GM21717 (cell line): ENCODE measurements around the gene CTIF.

Experiments
- ATAC-seq: cut with Tn5 transposase; IDR thresholded peaks from one replicate; pipeline ENCODE4 v1.9.1; 2021; ENCODE audit warnings: mild to moderate bottlenecking, moderate library complexity; ENCODE audit not compliant: unreplicated experiment

The CTIF gene

GRCh38 chr18:48675912-48676311 lies 137.1 kb downstream of the CTIF start:
- ATAC-seq: no peak

- no peak for ATAC-seq
Measured at GRCh38 chr18:48676346-48676745, 137.5 kb downstream of the CTIF start.

GRCh38 chr18:48676756-48677368 lies 138.0 kb downstream of the CTIF start:
- ATAC-seq: no peak

DNA sequence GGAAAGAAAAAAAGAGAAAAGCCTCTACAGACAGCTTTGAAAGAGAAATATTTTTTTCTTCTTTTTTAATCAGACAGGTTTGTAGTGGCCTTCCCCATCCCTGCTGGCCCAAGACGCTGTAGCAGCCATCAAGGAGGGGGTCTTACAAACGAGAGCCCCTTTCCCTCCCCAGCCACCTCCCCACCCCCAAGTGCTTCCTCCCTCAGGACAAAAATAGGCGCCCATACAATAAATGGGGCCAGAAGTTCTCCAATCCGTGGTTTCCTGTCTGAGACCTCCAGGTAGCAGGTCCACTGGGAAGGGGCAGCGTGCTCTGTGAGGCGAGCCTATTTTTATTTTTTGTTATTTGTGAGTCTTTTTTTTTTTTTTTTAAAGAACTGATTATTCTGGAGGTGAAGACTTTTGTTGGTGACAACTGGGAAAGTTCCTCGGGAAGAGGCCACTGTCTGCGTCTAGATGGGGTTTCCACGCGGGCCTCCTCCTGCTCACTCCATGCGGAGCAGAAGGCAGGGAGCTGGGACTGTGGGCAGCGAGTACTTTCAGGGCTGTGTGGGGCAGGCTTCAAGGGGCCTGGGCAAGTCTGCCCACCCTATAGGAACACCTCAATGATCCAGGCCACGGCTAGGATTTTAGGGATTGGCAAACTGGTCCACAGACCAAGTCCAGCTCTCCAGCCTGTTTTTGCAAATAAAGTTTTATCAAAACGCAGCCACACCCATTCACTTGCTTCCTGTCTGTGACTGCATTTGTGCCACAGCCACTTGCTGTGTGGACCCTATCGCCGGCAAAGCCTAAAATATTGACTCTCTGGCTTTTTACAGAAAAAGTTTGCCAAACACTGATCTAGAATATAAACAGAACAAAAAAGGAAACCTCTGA lies 139.6 kb downstream of the CTIF start:
- ATAC-seq: no peak

GRCh38 chr18:48679236-48679635 lies 140.4 kb downstream of the CTIF start:
- no peak for ATAC-seq

DNA sequence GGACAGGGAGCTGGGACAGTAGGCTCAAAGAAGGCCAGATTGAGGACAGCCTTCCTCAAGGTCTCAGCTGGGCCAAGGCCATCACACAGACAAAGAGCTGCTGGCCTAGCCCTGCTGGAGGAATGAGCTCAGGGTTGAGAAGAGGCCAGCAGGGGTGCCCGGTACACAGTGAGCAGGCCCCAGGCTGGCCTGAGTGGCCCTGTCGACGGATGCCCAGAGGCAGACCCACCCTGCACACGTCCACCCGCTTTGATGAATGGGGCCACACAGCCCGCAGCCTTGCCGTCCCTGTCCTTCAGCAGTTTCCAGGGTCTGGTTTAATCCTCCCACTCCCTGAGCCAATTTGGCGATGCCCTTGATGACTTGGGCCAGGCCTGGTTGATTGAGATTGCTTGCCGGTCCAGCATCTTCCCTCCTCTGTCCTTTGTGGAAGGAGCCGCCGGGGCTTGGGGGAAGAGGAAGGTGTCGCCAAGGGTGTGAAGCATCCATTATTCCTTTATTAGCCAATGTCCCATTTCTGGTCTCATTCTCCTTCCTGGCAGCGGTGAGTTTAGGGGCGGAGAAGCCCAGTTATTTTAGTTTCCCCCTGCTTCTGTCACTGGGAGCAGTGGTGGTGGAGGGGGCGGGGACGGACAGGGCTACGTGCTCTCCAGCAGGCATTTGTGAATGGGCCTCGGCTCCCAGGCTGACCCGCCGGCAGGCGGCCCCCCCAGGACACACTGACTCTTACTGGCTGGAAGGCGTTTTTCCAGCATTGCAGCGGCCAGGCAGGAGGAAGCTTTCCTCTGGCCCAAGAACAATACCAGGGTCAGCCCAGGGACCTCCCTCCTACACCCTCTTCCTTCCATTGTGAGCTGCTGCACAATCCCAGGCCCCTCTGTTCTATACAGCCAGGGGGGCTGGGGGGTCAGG lies 141.8 kb downstream of the CTIF start:
- no peak for ATAC-seq

DNA sequence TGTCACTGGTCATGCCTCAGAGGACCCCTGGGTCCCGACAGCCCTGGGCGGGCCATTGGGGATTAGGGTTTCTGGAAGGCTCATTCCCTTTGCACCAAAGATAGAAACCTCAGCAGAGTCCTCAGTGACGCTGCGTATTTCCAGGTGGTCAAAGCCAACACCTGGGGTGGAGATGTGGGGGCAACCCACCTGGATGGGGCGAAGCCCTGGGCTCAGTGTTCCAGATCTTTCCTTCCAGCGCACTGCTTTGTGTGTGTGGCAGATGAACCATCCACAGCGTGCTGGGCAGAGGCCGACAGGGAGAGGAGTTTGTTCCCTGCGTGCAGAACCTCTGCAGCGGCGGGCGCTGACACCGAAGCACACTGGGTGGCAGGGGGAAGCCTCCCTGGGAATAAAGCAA lies 143.9 kb downstream of the CTIF start:
- ATAC-seq: no peak

- no peak for ATAC-seq
Measured at GRCh38 chr18:48683197-48683596, 144.4 kb downstream of the CTIF start.

- no peak for ATAC-seq
Measured at GRCh38 chr18:48683661-48684060, 144.8 kb downstream of the CTIF start.

GRCh38 chr18:48687346-48688042 lies 148.7 kb downstream of the CTIF start:
- ATAC-seq: no peak

DNA sequence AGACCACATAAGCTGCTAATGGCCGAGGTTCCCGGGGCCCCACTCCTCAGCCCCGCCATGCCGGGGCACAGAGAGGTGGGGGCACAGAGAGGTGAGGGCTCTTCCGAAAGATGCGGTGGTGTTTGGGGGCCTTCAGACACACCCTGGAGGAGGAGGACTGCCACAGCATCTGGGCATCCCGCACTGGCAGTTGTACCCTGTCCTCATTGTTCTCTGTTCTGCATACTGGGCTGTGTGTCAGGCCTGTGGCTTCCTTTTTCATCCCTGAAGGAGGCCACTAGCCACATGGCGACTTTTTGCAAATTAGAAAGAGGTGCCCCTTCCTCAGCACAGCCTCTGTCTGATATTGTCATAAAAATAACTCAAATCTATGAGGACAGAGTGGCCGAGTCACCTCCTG lies 150.1 kb downstream of the CTIF start:
- ATAC-seq: no peak

DNA sequence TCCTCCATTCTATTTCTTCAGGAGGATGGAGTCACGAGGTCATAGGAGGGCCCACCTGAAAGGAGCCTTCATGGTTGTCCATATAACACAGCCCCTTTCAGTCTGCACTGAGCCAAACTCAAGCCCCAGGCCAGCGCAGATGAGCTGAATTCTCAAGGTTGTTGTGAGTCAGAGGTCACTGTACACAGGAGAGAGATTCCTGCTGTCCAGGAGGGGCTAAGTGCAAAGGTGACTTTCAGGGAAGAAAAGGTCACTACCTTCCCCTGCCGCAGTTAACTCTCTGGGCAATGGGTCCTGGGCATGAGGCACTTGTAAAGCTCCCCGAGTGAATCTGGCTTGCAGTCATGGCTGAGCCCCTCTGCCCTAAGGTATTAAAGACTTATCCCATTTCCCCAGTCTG lies 150.7 kb downstream of the CTIF start:
- ATAC-seq: no peak

DNA sequence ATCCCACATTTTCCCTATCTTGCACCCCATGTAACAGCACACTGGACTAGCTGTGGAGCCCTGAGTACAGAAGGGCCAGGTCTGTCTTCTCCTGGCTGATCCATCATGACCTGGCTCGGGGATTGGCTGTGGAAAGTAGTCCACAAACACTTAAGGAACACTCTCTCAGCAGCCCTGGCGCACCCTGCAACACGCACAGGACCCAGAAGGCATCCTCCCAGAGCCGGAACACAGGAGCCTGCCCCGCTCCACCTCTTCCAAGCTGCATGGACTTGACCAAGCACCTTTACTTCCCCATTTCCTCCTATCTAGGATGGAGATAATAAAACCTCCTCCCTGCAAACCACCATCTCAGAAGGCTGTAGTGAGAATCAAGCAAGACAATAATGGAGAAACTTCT lies 151.7 kb downstream of the CTIF start:
- no peak for ATAC-seq

DNA sequence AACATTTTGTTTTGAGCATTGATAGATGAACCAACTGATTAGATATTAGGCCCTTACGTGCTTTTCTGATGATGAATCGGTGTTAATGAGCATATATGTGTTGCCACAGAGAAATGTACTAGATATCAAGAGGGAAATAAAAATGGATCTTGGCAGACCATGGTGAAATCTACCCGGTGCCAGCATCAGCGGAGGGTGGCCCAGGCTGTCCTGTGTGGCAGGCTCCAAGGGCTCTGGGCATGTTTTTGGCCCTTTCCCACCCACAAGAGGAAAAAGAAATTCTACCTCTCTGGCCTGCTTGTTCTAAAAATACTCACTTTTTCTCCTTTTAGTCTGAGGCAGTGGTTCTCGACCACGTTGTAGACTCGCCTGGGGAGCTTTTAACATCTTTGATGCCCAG lies 154.2 kb downstream of the CTIF start:
- no peak for ATAC-seq

- ATAC-seq: no peak
Measured at GRCh38 chr18:48693625-48694262, 154.9 kb downstream of the CTIF start.

GRCh38 chr18:48694295-48694694 lies 155.5 kb downstream of the CTIF start:
- no peak for ATAC-seq

- no peak for ATAC-seq
Measured at GRCh38 chr18:48695671-48696070, 156.8 kb downstream of the CTIF start.

DNA sequence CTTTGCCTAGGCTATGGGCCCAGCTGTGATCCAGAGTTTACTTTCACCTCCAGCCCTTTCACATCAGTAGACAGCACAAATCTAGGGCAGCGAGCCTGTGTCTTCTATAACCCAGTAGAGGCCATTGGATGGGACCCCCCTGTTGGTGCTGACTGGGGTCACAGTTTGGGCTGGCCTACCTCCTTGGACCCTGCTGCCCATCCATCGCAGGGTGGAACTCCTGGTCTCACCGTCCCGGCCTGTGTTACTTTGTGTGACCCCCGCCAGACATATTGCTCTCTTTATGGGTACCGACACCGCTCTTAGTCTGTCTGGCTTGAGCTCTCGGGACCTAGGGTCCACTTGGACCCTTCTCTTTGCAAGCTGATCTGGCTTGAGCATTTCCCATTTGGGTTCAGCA lies 157.4 kb downstream of the CTIF start:
- ATAC-seq: no peak

DNA sequence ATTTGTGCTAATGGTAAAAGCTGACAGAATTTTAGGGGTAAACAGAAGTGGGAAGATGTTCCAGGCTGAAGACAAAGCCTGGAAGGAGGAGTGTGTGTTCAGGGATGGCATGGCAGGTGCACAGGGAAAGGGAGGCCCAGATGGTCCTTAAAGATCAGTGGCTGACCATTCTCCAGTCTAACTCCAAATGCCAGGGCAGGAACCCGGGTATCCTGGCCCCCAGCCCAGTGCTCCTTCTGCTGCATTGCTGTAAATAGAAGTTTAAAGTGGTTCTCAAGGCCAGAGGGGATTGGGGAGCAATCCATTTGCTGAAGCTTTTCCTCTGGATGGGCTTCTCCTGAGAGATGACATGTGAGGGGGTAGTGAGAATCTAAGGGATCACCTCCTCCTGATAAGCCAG lies 158.6 kb downstream of the CTIF start:
- ATAC-seq: no peak

- peak; percentile 48 for ATAC-seq
Measured at GRCh38 chr18:48698707-48699106, 159.9 kb downstream of the CTIF start.
